Measurements from ENCODE around the gene PTPN1. TPM values are rescaled to one million over a fixed set of nuclear protein-coding genes. Genes with fewer than 3 reads are reported as not detected.

PTPN1 gene
- total RNA-seq (ENCODE audit: low replicate concordance) = 35.3 and 38.1 TPM in 2 replicates

- peak within 1 kb of the TSS; percentile 38 for H2AFZ ChIP-seq (replicated peaks)
- H3K4me3 ChIP-seq = peak within 1 kb of the TSS; percentile 92
- peak within 1 kb of the TSS; percentile 98 for H3K4me2 ChIP-seq
- H3K4me1 ChIP-seq = peaks cover 23% of the 10 kb centered on the region
- H3K4me3 Mint-ChIP-seq = peak within 1 kb of the TSS; percentile 94
- TF ChIP-seq EZH2phosphoT487 (IDR thresholded peaks at IDR 0.05) = no peak
- no peak for TF ChIP-seq CTCF (IDR thresholded peaks at IDR 0.05)
- no peak for TF ChIP-seq EZH2 (IDR thresholded peaks at IDR 0.05)
- no peaks in the 10 kb centered on the region for H3K36me3 ChIP-seq
- H3K9me3 Mint-ChIP-seq = no peaks in the 10 kb centered on the region
- H3K36me3 Mint-ChIP-seq = no peaks in the 10 kb centered on the region
- DNase-seq (ENCODE audit: low spot score) = peak; percentile 100
- H3K27ac Mint-ChIP-seq = peak within 1 kb of the TSS; percentile 65
- peak within 1 kb of the TSS; percentile 93 for H3K9ac ChIP-seq
- peaks cover 3% of the 10 kb centered on the region for H3K27me3 Mint-ChIP-seq (ENCODE audit: insufficient read depth, low read depth)
- H3F3A ChIP-seq (ENCODE audit: low read depth) = peaks cover 14% of the 10 kb centered on the region
- H3K9me3 ChIP-seq (ENCODE audit: low read depth) = no peaks in the 10 kb centered on the region
- H4K20me1 ChIP-seq (ENCODE audit: low read depth) = peaks cover 48% of the 10 kb centered on the region
- H3K4me1 Mint-ChIP-seq = peaks cover 39% of the 10 kb centered on the region
- H3K27ac ChIP-seq = peak within 1 kb of the TSS; percentile 62
- H3K27me3 ChIP-seq = no peaks in the 10 kb centered on the region
- peaks cover 48% of the 10 kb centered on the region for H3K79me2 ChIP-seq (ENCODE audit: low read depth)
Measured at GRCh38 chr20:50509923-50510705, at the start of gene PTPN1. Gene PTPN1, plus strand, starts transcription at chr20:50510383. Its CDS starts 145 bp downstream, at chr20:50510528.

- Mint-ChIP-seq H3K27me3 (ENCODE audit: insufficient read depth, low read depth) (peaks cover 21% of the 10 kb centered on the region), H3K4me1 (no peaks in the 10 kb centered on the region), H3K4me3 (no peak overlapping the region), H3K9me3 (no peaks in the 10 kb centered on the region), H3K36me3 (no peaks in the 10 kb centered on the region), H3K27ac (no peak overlapping the region)
- Histone ChIP-seq H3K79me2 (ENCODE audit: low read depth) (no peaks in the 10 kb centered on the region), H3K27me3 (no peaks in the 10 kb centered on the region), H4K20me1 (ENCODE audit: low read depth) (no peaks in the 10 kb centered on the region), H3K4me2 (no peak overlapping the region), H3K4me3 (no peak overlapping the region), H3K4me1 (no peaks in the 10 kb centered on the region), H3K36me3 (no peaks in the 10 kb centered on the region), H3K27ac (no peak overlapping the region), H2AFZ (replicated peaks) (no peak overlapping the region), H3F3A (ENCODE audit: low read depth) (no peaks in the 10 kb centered on the region), H3K9ac (no peak overlapping the region), H3K9me3 (ENCODE audit: low read depth) (no peaks in the 10 kb centered on the region)
- DNase-seq (ENCODE audit: low spot score) = peak; percentile 85
- TF ChIP-seq CTCF (IDR thresholded peaks at IDR 0.05) = peak; percentile 90
- no peak for TF ChIP-seq EZH2 (IDR thresholded peaks at IDR 0.05)
- no peak for TF ChIP-seq EZH2phosphoT487 (IDR thresholded peaks at IDR 0.05)
Measured at GRCh38 chr20:50460608-50461267, 49.4 kb upstream of the PTPN1 start.

- no peaks in the 10 kb centered on the region for H3K9me3 ChIP-seq (ENCODE audit: low read depth)
- Mint-ChIP-seq H3K27me3 (ENCODE audit: insufficient read depth, low read depth) (peaks cover 16% of the 10 kb centered on the region), H3K4me1 (no peaks in the 10 kb centered on the region), H3K9me3 (no peaks in the 10 kb centered on the region), H3K27ac (no peak overlapping the region), H3K4me3 (no peak overlapping the region), H3K36me3 (no peaks in the 10 kb centered on the region)
- H3K9ac ChIP-seq = no peak overlapping the region
- no peaks in the 10 kb centered on the region for H3F3A ChIP-seq (ENCODE audit: low read depth)
- no peaks in the 10 kb centered on the region for H3K27me3 ChIP-seq
- DNase-seq (ENCODE audit: low spot score) = no peak
- no peak overlapping the region for H2AFZ ChIP-seq (replicated peaks)
- no peak for TF ChIP-seq EZH2phosphoT487 (IDR thresholded peaks at IDR 0.05)
- no peak for TF ChIP-seq CTCF (IDR thresholded peaks at IDR 0.05)
- no peak for TF ChIP-seq EZH2 (IDR thresholded peaks at IDR 0.05)
- no peak overlapping the region for H3K27ac ChIP-seq
- no peaks in the 10 kb centered on the region for H3K36me3 ChIP-seq
- H3K4me3 ChIP-seq = no peak overlapping the region
- no peaks in the 10 kb centered on the region for H3K4me1 ChIP-seq
- no peak overlapping the region for H3K4me2 ChIP-seq
- H4K20me1 ChIP-seq (ENCODE audit: low read depth) = no peaks in the 10 kb centered on the region
- no peaks in the 10 kb centered on the region for H3K79me2 ChIP-seq (ENCODE audit: low read depth)
Measured at GRCh38 chr20:50462093-50462690, 48.0 kb upstream of the PTPN1 start.

All from neural progenitor cell (in vitro differentiated cells).